GM15510 (cell line): ENCODE data around the gene IFIT1B.

ENCODE experiments used
- POLR2A ChIP-seq: IDR thresholded peaks from 3 replicates; pipeline ENCODE4 v1.6.1; 2011; ENCODE audit warnings: borderline replicate concordance; ENCODE audit not compliant: insufficient read length; ENCODE audit errors: extremely low read depth

Gene IFIT1B, protein sequence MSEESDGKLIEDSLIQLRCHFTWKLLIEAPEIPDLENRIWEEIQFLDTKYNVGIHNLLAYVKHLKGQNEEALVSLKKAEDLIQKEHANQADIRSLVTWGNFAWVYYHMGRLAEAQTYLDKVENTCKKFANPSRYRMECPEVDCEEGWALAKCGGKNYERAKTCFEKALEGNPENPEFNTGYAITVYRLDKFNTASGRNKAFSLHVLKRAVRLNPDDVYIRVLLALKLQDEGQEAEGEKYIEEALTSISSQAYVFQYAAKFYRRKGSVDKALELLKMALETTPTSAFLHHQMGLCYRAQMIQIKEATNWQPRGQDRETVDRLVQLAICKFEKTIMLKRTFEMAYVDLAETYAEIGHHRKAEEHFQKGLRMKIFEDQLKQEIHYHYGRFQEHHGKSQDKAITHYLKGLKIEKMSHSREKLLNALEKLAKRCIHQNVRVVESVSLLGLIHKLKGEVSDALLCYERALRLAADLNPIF

DNA sequence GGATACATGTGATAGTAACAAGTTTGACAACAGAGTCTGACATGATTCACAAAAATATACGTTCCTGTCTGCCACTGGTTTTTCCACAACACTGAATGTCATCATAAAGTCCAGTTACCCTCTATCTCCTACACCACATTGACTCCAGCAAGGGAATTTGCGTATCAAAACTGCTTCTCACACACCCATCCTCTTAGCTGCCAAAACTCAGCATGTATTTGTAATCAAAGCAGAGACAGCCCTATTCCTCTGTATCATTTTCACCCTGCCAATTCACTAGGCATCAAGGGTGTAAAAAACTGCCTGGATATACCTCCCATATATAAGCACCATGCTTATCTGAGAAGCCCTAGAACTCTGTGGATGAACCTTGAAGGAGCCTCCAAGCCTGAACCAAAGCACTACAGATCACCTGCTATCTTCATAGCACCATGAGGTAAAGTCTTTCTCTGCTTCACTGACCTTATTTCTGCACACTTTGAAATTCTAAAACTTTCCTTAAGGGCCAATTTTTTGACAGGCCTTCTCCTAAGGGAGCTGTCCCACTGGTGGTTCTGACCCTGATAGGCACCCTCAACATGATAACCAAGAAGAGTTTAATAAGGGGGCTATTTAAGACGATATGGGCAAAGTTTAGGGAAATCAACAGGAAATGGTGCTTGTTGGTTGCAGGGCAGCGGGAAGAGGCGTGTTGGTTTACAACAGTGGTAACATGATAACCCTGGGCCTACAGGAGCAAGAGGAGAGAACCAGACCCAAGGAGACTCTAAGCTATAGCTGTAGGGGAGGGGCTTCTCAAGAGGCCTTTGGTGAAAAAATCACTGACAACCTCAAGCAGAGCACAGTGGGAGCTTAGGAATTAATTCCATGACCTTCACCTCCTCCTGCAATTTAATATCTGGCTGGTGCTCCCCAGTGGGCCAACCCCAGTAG is at the start of gene IFIT1B:
IFIT1B (plus strand) TSS at position 352 of the 933 bp plus-strand sequence; CDS start at position 432, 80 bp downstream.
- no peak for TF ChIP-seq POLR2A

DNA sequence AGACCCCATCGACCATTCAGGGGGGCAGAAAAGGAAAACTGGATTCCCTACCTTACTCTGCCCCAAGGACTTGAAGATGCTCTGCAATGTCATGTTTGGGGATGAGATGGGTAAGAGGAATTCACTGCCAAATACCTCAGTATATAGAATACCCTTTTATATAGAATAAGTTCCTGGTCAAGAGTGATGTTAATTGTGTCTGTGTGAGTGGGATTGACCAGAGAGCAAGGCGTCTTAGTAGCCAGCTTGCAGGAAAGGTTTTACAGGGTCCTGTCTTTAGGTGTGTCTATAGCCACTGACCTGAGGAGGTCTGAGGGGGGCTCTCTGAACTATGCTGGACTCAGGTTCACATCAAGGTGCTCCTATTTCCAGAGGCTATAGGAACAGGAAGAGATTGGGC is 48.7 kb upstream of the IFIT1B start:
- no peak for TF ChIP-seq POLR2A

DNA sequence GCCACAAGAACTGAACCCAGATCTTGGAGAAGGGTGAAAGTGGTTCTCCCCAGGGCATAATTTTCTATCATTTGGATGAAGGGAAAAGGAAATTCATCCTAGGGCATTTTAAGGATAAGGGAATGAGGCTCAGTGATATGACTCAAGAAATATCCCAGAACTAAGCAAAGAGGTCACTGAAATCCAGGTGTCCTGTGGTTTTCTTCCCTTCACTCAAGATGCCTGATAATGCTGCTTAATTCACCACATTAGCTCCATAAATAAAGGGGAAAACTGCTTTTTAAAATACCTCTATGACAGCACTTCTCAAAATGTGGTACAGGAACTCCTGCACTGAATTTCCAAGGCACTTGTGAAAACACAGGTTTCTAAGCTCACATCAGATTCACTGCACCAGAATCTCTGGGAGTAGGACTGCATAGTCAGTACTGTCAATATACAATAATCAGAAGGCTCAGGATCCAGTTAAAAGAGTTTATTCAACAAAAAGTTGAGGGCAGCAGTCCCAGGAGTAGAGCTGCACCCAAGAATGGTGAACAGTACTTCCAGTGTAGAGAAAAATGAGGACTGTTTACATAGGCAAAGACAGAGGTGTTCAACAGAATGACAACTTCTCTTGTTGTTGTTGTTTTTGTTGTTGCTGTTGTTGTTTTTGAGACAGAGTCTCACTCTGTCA is 47.2 kb upstream of the IFIT1B start:
- TF ChIP-seq POLR2A: no peak

DNA sequence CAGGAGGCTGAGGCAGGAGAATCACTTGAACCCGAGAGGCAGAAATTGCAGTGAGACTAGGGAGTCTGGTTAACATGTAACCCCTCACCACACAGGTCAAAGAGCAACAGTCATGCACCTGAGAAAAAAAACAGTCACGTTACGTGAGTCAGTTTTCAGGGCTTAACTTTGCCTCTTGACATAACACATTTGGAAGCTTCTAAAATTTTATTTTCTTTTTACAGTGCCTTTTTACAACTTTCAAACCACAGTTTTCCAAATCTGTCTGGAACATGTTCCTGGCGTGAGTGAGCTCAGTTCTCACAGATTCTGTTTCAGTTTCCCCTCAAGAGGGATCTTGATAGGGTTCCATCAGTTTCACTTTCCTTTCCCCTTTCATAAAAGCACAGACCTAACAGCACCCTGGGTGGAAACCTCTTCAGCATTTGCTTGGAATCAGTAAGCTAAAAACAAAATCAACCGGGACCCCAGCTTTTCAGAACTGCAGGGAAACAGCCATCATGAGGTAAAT is 45.7 kb upstream of the IFIT1B start:
- no peak for TF ChIP-seq POLR2A

DNA sequence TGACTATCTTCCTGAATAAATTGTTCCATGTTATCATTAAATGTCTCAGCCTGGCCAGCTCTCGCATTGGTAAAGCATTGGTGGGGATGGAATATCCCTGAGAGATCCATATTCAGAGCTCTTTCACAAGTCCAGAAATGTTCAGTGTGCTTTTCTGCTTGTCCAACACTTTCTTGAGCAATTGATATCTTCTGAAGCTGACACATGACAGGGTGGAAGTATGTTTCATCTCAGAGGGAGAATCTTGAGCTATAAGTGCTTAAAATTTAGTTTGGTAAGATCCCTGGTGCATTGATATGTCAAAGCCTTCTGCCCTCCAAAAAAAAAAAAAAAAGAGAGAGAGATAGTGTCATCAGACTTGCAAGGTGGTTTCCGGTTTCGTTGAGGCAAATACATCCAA is 42.6 kb upstream of the IFIT1B start:
- no peak for TF ChIP-seq POLR2A

DNA sequence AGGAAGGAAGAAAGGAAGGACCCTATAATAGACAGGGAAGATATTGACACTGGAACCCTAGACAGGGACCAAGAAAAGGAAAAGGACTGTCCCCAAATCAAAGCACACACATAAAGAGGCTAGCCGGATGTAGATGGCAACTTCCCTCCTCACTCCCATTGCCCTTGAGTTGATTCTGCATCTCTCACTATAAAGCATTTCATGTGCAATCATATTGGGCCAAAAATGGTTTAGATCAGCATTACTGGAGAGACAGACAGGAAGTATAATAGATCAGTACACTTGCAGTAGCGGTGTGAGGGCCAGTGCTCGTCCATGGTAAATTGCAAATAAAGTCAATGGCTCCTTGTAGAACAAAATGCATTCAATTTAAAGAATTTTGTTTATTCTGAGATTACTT is 41.6 kb upstream of the IFIT1B start:
- TF ChIP-seq POLR2A: no peak

DNA sequence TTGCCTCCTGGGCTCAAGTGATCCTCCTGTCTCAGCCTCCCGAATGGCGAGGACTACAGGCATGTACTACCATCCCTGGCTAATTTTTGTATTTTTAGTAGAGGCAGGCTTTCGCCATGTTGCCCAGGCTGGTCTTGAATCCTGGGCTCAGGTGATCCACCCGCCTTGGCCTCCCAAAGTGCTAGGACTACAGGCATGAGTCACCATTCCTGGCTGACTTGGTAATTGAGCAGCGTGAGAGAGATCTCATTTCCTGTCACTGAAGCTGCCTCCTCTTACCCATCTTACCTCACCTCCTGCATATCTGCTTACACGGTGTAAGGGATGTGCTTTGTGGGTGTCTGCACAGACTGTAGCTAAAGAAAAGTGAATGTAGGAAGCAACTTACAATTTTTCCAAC is 40.4 kb upstream of the IFIT1B start:
- no peak for TF ChIP-seq POLR2A

DNA sequence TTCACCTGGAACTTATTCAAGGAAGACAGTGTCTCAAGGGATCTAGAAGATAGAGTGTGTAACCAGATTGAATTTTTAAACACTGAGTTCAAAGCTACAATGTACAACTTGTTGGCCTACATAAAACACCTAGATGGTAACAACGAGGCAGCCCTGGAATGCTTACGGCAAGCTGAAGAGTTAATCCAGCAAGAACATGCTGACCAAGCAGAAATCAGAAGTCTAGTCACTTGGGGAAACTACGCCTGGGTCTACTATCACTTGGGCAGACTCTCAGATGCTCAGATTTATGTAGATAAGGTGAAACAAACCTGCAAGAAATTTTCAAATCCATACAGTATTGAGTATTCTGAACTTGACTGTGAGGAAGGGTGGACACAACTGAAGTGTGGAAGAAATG is 39.1 kb upstream of the IFIT1B start:
- TF ChIP-seq POLR2A: no peak

DNA sequence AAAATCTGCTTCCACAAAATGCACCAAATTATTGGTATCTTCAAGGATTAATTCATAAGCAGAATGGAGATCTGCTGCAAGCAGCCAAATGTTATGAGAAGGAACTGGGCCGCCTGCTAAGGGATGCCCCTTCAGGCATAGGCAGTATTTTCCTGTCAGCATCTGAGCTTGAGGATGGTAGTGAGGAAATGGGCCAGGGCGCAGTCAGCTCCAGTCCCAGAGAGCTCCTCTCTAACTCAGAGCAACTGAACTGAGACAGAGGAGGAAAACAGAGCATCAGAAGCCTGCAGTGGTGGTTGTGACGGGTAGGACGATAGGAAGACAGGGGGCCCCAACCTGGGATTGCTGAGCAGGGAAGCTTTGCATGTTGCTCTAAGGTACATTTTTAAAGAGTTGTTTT is 38.0 kb upstream of the IFIT1B start:
- TF ChIP-seq POLR2A: no peak

DNA sequence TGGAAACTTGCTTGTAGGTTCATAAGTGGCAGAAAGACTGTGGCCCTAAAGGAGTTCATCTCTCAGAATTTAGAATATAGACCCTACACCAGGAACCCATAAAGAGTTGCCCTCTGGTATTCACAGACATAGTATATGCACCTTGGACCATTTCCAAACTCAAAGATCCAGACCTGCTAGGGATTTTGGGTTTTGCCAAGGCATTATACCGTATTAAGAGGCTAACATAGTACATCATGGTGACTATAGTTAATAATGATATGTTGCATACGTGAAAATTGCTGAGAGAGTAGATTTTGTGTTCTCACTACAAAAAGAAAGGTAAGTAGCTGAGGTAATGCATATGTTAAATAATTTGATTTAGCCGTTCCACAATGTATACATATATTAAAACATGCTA is 36.2 kb upstream of the IFIT1B start:
- no peak for TF ChIP-seq POLR2A

DNA sequence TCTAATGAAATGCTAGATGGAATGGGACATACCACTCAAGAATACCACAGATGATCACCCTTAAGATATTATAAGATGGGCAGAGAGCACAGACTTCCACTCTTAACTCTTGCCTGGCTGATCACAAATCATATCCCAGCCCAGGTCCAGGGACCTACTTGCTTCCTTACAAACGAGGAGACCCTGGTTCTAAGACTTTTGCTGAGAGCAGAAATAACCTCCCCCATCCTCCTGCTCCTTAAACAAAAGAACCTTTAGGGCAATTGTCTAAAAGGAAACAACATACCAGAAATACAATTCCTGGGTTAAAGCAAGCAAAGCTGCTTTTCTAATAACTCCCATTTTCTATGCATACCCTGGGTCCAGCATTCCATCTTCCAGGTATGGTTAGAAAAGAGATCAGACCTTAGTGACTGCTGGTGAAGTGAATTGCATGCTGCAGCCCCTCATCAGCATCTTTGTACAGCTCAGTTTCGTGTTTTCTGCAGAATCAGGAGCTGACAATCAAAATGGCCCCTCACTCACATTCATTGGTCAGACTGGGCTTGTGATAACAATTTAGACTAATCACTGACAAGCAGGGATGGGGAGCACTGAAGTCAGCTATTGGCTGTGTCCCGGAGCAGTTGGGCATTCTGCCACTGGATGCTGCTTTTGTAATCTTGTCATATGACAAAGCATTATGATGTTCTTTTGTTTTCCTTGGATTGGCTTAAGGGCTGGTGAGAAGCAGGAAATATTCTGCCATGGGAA is 35.5 kb upstream of the IFIT1B start:
- peak; percentile 24 for TF ChIP-seq POLR2A

DNA sequence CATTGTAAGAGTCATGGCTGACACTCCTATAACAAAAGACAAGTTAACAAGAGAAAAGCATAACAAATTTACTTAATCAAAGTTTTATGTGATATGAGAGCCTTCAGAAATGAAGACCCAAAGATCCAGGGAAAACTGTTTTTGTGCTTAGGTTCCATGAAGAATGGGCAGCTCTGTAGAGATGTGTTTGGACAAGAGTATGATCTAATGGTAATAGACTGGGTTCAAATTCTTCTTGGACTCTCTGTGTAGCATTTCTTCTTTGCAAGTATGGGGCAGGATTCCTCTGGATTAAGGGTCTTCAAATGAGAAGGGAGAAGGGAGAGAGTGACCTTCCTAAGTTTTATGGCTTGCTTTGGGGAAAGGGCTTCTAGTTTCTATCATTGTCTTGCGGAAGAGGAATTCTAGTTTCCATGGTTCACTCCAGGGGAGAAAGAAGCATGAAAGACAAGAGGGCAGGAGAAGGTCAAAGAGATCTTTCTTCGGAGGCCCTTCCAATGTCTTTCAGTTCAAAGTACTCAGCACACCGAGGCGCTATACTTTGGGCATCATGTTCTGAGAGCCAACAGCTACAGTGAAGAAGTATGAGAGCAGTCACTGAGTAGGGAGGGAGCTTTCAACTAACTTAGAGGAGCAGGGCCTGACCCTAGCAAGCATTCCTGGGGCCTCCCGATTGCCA is 34.6 kb upstream of the IFIT1B start:
- TF ChIP-seq POLR2A: no peak

DNA sequence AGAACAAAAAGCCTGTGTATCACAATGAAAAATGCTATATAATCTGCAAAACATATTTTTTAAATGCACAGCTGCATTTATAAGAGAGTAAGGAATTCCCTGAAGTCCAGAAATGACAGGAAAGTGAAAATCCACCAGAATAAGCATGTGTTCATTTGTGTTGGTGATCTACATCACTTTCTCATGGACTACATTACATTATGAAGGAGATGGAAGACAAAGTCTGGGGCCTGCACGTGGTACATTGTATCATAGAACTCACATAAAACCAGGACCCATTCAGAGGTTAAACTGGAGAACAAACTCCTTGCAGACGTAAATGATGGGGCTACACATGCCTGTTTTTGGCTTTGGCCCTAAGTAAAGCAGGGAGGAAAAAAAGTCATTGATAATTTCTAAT is 33.7 kb upstream of the IFIT1B start:
- TF ChIP-seq POLR2A: no peak
